HEK293 (cell line): ENCODE data around the gene SLC35E2B.
A peak's percentile ranks its signal among the peaks of the same experiment; 100 is the strongest.

Experiments used
- CTCF ChIA-PET: fragments of 350-600 bp; formaldehyde crosslinking; extraction: SDS; loops from one replicate; lab custom pipeline; 2021; ENCODE audit warnings: antibody characterized with exemption; lab: Yijun Ruan, JAX
- POLR2A ChIA-PET: fragments of 300-600 bp; formaldehyde crosslinking; extraction: SDS; loops from one replicate; lab custom pipeline; 2020; ENCODE audit warnings: antibody characterized with exemption, inconsistent platforms; lab: Yijun Ruan, JAX
- H3K27ac ChIP-seq: fragments of 200-500 bp; sonication (Bioruptor generic); 2 replicates; pipeline ENCODE4 v1.5.1; 2014; ENCODE audit warnings: low read depth, low read length, control low read depth, inconsistent platforms; ENCODE audit errors: extremely low read depth
- H3K36me3 ChIP-seq, 2 experiments: fragments of 200-500 bp in 1 of 2; sonication (Bioruptor generic) in 1 of 2; 1 replicate in 1 of 2; 2 replicates in 1 of 2; pipeline ENCODE4 v1.5.1; 2014 to 2017; ENCODE audit warnings: inconsistent platforms in 2 of 2, low read length in 2 of 2; ENCODE audit not compliant: control insufficient read depth in 2 of 2, insufficient read depth in 1 of 2
- H3K4me1 ChIP-seq: fragments of 200-500 bp; sonication (Bioruptor generic); 2 replicates; pipeline ENCODE4 v1.5.1; 2014; ENCODE audit warnings: mild to moderate bottlenecking, low read length, inconsistent platforms; ENCODE audit not compliant: control insufficient read depth, insufficient read depth
- H3K4me3 ChIP-seq: 2 replicates; pipeline ENCODE4 v1.5.1; 2011; ENCODE audit warnings: low read depth, mild to moderate bottlenecking, control low read depth, low read length, moderate library complexity
- H3K9me3 ChIP-seq: fragments of 200-500 bp; sonication (Bioruptor generic); 2 replicates; pipeline ENCODE4 v1.5.1; 2014; ENCODE audit warnings: low read depth, low read length, inconsistent platforms; ENCODE audit not compliant: control insufficient read depth, insufficient read depth
- GLI2 ChIP-seq: fragments of 450-650 bp; formaldehyde crosslinking; IDR thresholded peaks from 2 replicates; pipeline ENCODE4; 2017; ENCODE audit warnings: missing biosample characterization, missing genetic modification characterization, low read depth, borderline replicate concordance
- HIC1 ChIP-seq: fragments of 450-650 bp; formaldehyde crosslinking; IDR thresholded peaks from 2 replicates; pipeline ENCODE4 v1.5.1; 2016; ENCODE audit warnings: missing biosample characterization, missing genetic modification characterization
- HOXC10 ChIP-seq: sonication (generic); formaldehyde crosslinking; IDR thresholded peaks from 2 replicates; pipeline ENCODE4 v1.8.1; 2023; ENCODE audit warnings: mild to moderate bottlenecking, missing genetic modification reagents
- KLF1 ChIP-seq: fragments of 450-650 bp; formaldehyde crosslinking; IDR thresholded peaks from 2 replicates; pipeline ENCODE4 v1.5.1; 2016; ENCODE audit warnings: missing biosample characterization, missing genetic modification characterization
- ZBTB17 ChIP-seq: fragments of 450-650 bp; formaldehyde crosslinking; IDR thresholded peaks from 2 replicates; pipeline ENCODE4 v1.5.1; 2016; ENCODE audit warnings: missing biosample characterization, missing genetic modification characterization
- ZFP69B ChIP-seq: fragments of 450-650 bp; formaldehyde crosslinking; IDR thresholded peaks from 2 replicates; pipeline ENCODE4 v1.5.1; 2016; ENCODE audit warnings: missing biosample characterization, missing genetic modification characterization
- ZNF146 ChIP-seq: fragments of 450-650 bp; formaldehyde crosslinking; IDR thresholded peaks from 2 replicates; pipeline ENCODE4 v1.5.1; 2016; ENCODE audit warnings: missing biosample characterization, missing genetic modification characterization
- ZNF148 ChIP-seq: fragments of 450-650 bp; formaldehyde crosslinking; IDR thresholded peaks from 2 replicates; pipeline ENCODE4 v1.5.0; 2017; ENCODE audit warnings: missing biosample characterization, missing genetic modification characterization, borderline replicate concordance
- ZNF155 ChIP-seq: fragments of 450-650 bp; formaldehyde crosslinking; IDR thresholded peaks from 2 replicates; pipeline ENCODE4 v1.5.1; 2016; ENCODE audit warnings: missing biosample characterization, missing genetic modification characterization
- ZNF335 ChIP-seq: fragments of 450-650 bp; formaldehyde crosslinking; conservative IDR thresholded peaks from 2 replicates; pipeline ENCODE4 v1.5.1; 2016; ENCODE audit warnings: missing biosample characterization, missing genetic modification characterization
- ZNF513 ChIP-seq: fragments of 450-650 bp; IDR thresholded peaks from 2 replicates; pipeline ENCODE4 v1.5.1; 2018; ENCODE audit warnings: missing biosample characterization, missing genetic modification characterization
- ZNF555 ChIP-seq: fragments of 450-650 bp; formaldehyde crosslinking; conservative IDR thresholded peaks from 2 replicates; pipeline ENCODE4 v1.5.1; 2017; ENCODE audit warnings: missing biosample characterization, mild to moderate bottlenecking, missing genetic modification characterization, inconsistent platforms
- ZNF830 ChIP-seq: fragments of 450-650 bp; IDR thresholded peaks from 2 replicates; pipeline ENCODE4 v1.5.0; 2018; ENCODE audit warnings: missing biosample characterization, missing genetic modification characterization, low read depth, mild to moderate bottlenecking, moderate library complexity

The SLC35E2B gene

DNA sequence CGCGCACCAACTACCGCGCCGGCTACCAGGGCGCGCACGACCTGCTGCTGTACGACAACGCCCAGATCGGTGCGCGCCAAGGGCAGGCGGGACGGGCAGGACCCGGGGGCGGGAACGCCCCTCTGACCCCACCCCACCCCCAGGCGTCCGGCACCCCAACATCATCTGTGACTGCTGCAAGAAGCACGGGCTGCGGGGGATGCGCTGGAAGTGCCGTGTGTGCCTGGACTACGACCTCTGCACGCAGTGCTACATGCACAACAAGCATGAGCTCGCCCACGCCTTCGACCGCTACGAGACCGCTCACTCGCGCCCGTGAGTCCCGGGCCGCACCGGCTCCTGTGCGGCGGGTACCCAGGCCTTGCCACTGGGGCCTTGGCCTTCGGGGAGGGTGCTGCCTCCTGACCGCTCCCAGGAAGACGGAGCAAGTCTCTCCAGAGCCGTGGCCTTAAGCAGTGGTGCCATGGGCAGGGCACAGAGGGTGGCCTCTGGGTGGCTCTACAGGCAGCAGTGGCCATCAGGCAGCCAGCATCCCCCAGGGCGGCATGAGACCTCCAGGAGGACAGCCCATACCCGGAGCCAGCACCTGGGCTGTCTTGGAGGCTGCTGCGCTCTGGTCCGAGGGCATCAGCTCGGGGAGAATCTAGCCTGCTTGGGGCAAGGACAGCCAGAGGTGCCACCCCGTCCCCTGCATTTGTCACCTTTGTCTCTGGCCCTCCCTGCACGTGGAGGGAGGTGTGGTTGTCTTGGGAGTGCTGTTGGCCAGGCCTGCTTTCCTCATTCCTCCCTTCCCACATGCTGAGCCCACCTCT lies 68.8 kb downstream of the SLC35E2B start:
- CTCF ChIA-PET: no interaction called here
- no peaks in the 10 kb centered on the region for H3K4me1 ChIP-seq
- TF ChIP-seq HIC1 (tag by site-specific recombination) (peak; percentile 39; the same call in 1 of the 2 replicates), ZFP69B (tag by site-specific recombination) (no peak), GLI2 (tag by site-specific recombination) (no peak), ZNF555 (tag by site-specific recombination) (no peak), KLF1 (tag by site-specific recombination) (peak; percentile 71), HOXC10 (CRISPR knock-in tag) (no peak)

DNA sequence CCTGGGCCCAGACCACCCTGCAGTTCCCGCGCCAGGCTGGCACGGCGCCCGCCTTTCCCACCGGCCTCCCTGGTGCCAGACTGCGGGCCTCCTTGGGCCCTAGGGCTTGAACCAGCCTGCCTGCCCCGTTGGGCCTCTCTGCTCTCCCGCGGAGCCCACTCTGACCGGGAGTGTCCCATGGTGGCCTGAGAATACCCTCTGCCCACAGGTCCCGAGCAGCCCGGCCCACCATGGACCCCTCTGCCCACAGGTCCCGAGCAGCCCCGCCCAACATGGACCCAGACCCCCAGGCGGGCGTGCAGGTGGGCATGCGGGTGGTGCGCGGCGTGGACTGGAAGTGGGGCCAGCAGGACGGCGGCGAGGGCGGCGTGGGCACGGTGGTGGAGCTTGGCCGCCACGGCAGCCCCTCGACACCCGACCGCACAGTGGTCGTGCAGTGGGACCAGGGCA lies 69.4 kb downstream of the SLC35E2B start:
- TF ChIP-seq ZBTB17 (tag by site-specific recombination) (no peak), HIC1 (tag by site-specific recombination) (0 out of 2 replicates have a peak, but pooled peaks have one; percentile 8), ZNF513 (tag by site-specific recombination) (no peak), ZNF830 (no peak), ZNF146 (tag by site-specific recombination) (no peak), ZNF335 (tag by site-specific recombination) (no peak), ZNF148 (no peak), ZNF155 (no peak)
- TF ChIP-seq, all 188 proteins: peak for 1
- ChIA-PET CTCF (no interaction called here), POLR2A (no interaction called here)
- Histone ChIP-seq H3K9me3 (no peaks in the 10 kb centered on the region), H3K4me3 (no peak overlapping the region), H3K27ac (no peak overlapping the region), H3K36me3 (peaks cover 0 to 44% of the 10 kb centered on the region in 2 experiments; a peak in 1 of 3 replicates), H3K4me1 (no peaks in the 10 kb centered on the region)

More for the DNA sequence above, 68.8 kb downstream of the SLC35E2B start:
- Histone ChIP-seq H3K9me3 (no peaks in the 10 kb centered on the region), H3K4me3 (no peak overlapping the region), H3K27ac (no peak overlapping the region), H3K36me3 (peaks cover 0 to 43% of the 10 kb centered on the region in 2 experiments; a peak in 1 of 3 replicates)
- POLR2A ChIA-PET: interaction anchor here (1.3 kb wide), 1 partner anchor 8 kb away, joined by 5 read pairs; the partner anchor contains the start of gene MIB2
